ENCODE measurements around the gene NDC1.
"Not testable (repeated sequence)": the region's sequence is repeated elsewhere in the genome, so short reads cannot be mapped to it uniquely, and the experiment has no call there.

Gene NDC1

DNA sequence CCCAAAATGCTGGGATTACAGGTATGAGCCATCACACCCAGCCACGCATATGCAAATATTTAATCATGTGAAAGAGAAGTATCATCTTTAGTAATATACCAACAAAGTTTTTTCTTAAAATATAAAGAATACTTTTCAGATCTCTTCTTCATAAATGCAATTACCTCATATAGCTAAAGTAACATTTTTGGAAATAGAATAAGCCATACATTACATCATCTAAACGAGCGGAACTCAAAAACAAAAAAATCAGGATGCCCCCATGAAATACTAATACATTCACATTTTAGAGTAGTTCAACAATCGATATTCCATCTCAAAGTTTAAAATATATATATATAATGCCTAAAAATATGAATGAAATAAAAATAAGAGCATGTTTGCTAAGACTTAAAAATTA is 4.7 kb downstream of the NDC1 start:
- Histone ChIP-seq H3K27ac (no peak overlapping the region), H3K27me3 (no peaks in the 10 kb centered on the region), H3K36me3 (peaks cover 45% of the 10 kb centered on the region), H3K4me3 (no peak overlapping the region), H3K4me2 (no peak overlapping the region), H4K20me1 (peaks cover 37% of the 10 kb centered on the region), H3K4me1 (peaks cover 34% of the 10 kb centered on the region), H3K9me3 (no peaks in the 10 kb centered on the region), H3K9ac (no peak overlapping the region)
- TF ChIP-seq Cebpa-rat (IDR thresholded peaks at IDR 0.05) = no peak

GRCh38 chr1:53826367-53826766 is 11.7 kb downstream of the NDC1 start:
- Histone ChIP-seq H3K27ac (no peak overlapping the region), H3K27me3 (no peaks in the 10 kb centered on the region), H3K4me1 (no peaks in the 10 kb centered on the region), H3K36me3 (peaks cover 98% of the 10 kb centered on the region), H3K4me3 (no peak overlapping the region), H3K9me3 (no peaks in the 10 kb centered on the region), H4K20me1 (0 out of 2 replicates have a peak, but pooled peaks cover 23% of the 10 kb centered on the region), H3K4me2 (no peak overlapping the region), H3K9ac (no peak overlapping the region)
- TF ChIP-seq Cebpa-rat (IDR thresholded peaks at IDR 0.05) = no peak

GRCh38 chr1:53825306-53825705 is 12.8 kb downstream of the NDC1 start:
- Histone ChIP-seq H3K36me3 (peaks cover 96% of the 10 kb centered on the region), H3K9ac (no peak overlapping the region), H3K4me1 (no peaks in the 10 kb centered on the region), H4K20me1 (peaks cover 28% of the 10 kb centered on the region; the same call in 1 of the 2 replicates), H3K27ac (no peak overlapping the region), H3K4me3 (no peak overlapping the region), H3K27me3 (no peaks in the 10 kb centered on the region), H3K4me2 (no peak overlapping the region), H3K9me3 (no peaks in the 10 kb centered on the region)
- TF ChIP-seq Cebpa-rat (IDR thresholded peaks at IDR 0.05) = no peak

DNA sequence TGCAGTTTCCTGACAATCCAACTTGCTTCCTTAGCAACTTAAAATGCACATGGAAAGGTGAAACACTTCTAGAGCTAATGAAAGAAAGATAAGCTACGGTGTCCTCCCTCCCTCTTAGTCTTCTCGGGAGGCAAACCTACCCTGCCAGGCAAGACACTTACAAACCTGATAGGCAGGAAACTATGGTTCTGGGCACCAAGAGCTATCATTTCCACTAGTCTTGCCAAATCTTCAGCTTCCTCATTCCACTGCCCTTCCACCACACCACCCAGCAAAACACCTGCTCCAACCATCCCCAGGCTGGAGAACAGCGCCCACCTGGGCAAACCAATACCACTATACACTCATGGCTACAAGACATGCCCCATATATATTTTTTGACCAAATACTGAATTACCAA is 15.2 kb downstream of the NDC1 start:
- H3K27me3 ChIP-seq = no peaks in the 10 kb centered on the region
- H3K4me3 ChIP-seq = no peak overlapping the region
- H3K9ac ChIP-seq = no peak overlapping the region
- no peak overlapping the region for H3K27ac ChIP-seq
- TF ChIP-seq Cebpa-rat (IDR thresholded peaks at IDR 0.05) = no peak
- peaks cover 29% of the 10 kb centered on the region; the same call in 1 of the 2 replicates for H4K20me1 ChIP-seq
- H3K9me3 ChIP-seq = no peaks in the 10 kb centered on the region
- no peak overlapping the region for H3K4me2 ChIP-seq
- peaks cover 96% of the 10 kb centered on the region for H3K36me3 ChIP-seq
- no peaks in the 10 kb centered on the region for H3K4me1 ChIP-seq

DNA sequence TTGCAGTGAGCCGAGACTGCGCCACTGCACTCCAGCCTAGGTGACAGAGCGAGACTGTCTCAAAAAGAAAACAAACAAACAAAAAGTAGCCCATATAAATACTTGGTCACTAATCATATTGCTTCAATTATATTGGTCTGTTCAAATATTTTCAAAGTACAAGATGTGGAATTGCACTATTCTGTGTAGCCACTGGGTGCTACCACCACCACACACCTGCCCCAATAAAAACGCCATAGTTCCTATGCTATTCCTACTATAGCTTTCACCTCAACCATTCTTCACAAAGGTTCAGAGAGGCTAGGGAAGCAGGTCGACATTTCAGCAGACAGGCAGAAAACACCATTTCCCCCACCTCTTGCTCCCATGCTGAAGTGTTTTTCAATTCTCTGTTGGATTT is 16.7 kb downstream of the NDC1 start:
- Histone ChIP-seq H4K20me1 (peaks cover 17% of the 10 kb centered on the region; the same call in 1 of the 2 replicates), H3K9me3 (peaks cover 2% of the 10 kb centered on the region; the same call in 1 of the 2 replicates), H3K27me3 (no peaks in the 10 kb centered on the region), H3K9ac (no peak overlapping the region), H3K4me2 (no peak overlapping the region), H3K27ac (no peak overlapping the region), H3K36me3 (peaks cover 96% of the 10 kb centered on the region), H3K4me3 (no peak overlapping the region), H3K4me1 (no peaks in the 10 kb centered on the region)
- no peak for TF ChIP-seq Cebpa-rat (IDR thresholded peaks at IDR 0.05)

GRCh38 chr1:53819387-53819786 is 18.7 kb downstream of the NDC1 start:
- H4K20me1 ChIP-seq = peaks cover 17% of the 10 kb centered on the region; the same call in 1 of the 2 replicates
- no peaks in the 10 kb centered on the region for H3K4me1 ChIP-seq
- H3K36me3 ChIP-seq = peaks cover 90% of the 10 kb centered on the region
- no peak overlapping the region for H3K4me2 ChIP-seq
- no peak overlapping the region for H3K9ac ChIP-seq
- no peak overlapping the region for H3K4me3 ChIP-seq
- peaks cover 9% of the 10 kb centered on the region; the same call in 1 of the 2 replicates for H3K9me3 ChIP-seq
- no peak for TF ChIP-seq Cebpa-rat (IDR thresholded peaks at IDR 0.05)
- H3K27ac ChIP-seq = no peak overlapping the region
- no peaks in the 10 kb centered on the region for H3K27me3 ChIP-seq

GRCh38 chr1:53816584-53816983 is 21.5 kb downstream of the NDC1 start:
- H4K20me1 ChIP-seq, H3K4me2 ChIP-seq, H3K27me3 ChIP-seq, H3K4me1 ChIP-seq, H3K4me3 ChIP-seq, H3K9me3 ChIP-seq, H3K27ac ChIP-seq, H3K9ac ChIP-seq: not testable (repeated sequence)
- H3K36me3 ChIP-seq = peaks cover 91% of the 10 kb centered on the region

DNA sequence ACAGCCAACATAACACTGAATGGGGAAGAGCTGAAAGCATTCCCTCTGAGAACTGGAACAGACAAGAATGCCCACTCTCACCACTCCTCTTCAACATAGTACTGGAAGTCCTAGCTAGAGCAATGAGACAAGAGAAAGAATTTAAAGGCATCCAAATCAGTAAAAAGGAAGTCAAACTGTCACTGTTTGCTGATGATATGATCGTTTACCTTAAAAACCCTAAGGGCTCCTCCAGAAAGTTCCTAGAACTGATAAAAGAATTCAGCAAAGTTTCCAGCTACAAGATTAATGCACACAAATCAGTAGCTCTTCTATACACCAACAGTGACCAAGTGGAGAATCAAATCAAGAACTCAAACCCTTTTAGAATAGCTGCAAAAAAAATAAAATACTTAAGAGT is 22.6 kb downstream of the NDC1 start:
- not testable (repeated sequence) for H3K9ac ChIP-seq, H3K4me2 ChIP-seq, H3K27ac ChIP-seq, H3K4me3 ChIP-seq, H3K27me3 ChIP-seq, H3K4me1 ChIP-seq, H4K20me1 ChIP-seq, H3K9me3 ChIP-seq
- H3K36me3 ChIP-seq = peaks cover 92% of the 10 kb centered on the region

GRCh38 chr1:53811414-53811851 is 26.7 kb downstream of the NDC1 start:
- Histone ChIP-seq H4K20me1 (no peaks in the 10 kb centered on the region), H3K4me2 (no peak overlapping the region), H3K9ac (no peak overlapping the region), H3K4me3 (no peak overlapping the region), H3K27me3 (no peaks in the 10 kb centered on the region), H3K4me1 (no peaks in the 10 kb centered on the region), H3K9me3 (peaks cover 7% of the 10 kb centered on the region; the same call in 1 of the 2 replicates), H3K27ac (no peak overlapping the region), H3K36me3 (peaks cover 92% of the 10 kb centered on the region)
- no peak for TF ChIP-seq Cebpa-rat (IDR thresholded peaks at IDR 0.05)

DNA sequence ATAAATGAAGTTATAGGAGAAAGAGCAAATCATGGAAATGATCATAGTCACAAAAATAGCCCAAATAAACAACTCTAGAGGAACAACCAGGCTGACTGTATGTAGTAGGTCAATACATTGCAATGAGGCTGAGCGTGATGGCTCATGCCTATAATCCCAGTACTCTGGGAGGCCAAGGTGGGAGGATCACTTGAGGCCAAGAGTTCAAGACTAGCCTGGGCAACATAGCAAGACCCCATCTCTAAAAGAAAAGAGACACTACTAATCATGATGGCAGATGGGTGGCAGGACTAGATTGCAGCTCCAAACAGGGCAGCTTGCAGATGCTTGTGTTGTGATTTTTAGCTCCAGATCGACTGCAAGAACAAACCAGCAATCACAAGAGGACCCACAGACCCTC is 27.6 kb downstream of the NDC1 start:
- H4K20me1 ChIP-seq = no peaks in the 10 kb centered on the region
- H3K9ac ChIP-seq = no peak overlapping the region
- H3K4me3 ChIP-seq = no peak overlapping the region
- H3K4me1 ChIP-seq = no peaks in the 10 kb centered on the region
- no peak overlapping the region for H3K27ac ChIP-seq
- no peak for TF ChIP-seq Cebpa-rat (IDR thresholded peaks at IDR 0.05)
- peaks cover 91% of the 10 kb centered on the region for H3K36me3 ChIP-seq
- H3K27me3 ChIP-seq = no peaks in the 10 kb centered on the region
- no peaks in the 10 kb centered on the region for H3K9me3 ChIP-seq
- no peak overlapping the region for H3K4me2 ChIP-seq

- no peak overlapping the region for H3K9ac ChIP-seq
- H3K27me3 ChIP-seq = no peaks in the 10 kb centered on the region
- H3K4me2 ChIP-seq = no peak overlapping the region
- no peaks in the 10 kb centered on the region for H4K20me1 ChIP-seq
- H3K4me3 ChIP-seq = no peak overlapping the region
- TF ChIP-seq Cebpa-rat (IDR thresholded peaks at IDR 0.05) = no peak
- no peak overlapping the region for H3K27ac ChIP-seq
- H3K4me1 ChIP-seq = no peaks in the 10 kb centered on the region
- no peaks in the 10 kb centered on the region for H3K9me3 ChIP-seq
- H3K36me3 ChIP-seq = peaks cover 91% of the 10 kb centered on the region
These were observed 28.1 kb downstream of the NDC1 start for GRCh38 chr1:53810007-53810406.
